Anterior cingulate cortex (tissue), 58 donors: Measurements from ENCODE around the gene SNCG.
A peak's percentile ranks its signal among the peaks of the same experiment; 100 is the strongest.
"Not testable (repeated sequence)": the region's sequence is repeated elsewhere in the genome, so short reads cannot be mapped to it uniquely, and the experiment has no call there.

Source experiments
- DNase-seq, 58 donors: peaks; one replicate each; lab custom pipeline; 2025; lab: John Stamatoyannopoulos, UW

Gene SNCG

GRCh38 chr10:86958116-86958900, at the start of gene SNCG:
Gene SNCG, plus strand, starts transcription at chr10:86958599. Its CDS starts 99 bp downstream, at chr10:86958698.
- peak in 22 of 58 donors; percentile 12 to 55 (median 36) for DNase-seq

- no peak for DNase-seq
These were observed 43.7 kb upstream of the SNCG start for GRCh38 chr10:86914734-86915133.

DNA sequence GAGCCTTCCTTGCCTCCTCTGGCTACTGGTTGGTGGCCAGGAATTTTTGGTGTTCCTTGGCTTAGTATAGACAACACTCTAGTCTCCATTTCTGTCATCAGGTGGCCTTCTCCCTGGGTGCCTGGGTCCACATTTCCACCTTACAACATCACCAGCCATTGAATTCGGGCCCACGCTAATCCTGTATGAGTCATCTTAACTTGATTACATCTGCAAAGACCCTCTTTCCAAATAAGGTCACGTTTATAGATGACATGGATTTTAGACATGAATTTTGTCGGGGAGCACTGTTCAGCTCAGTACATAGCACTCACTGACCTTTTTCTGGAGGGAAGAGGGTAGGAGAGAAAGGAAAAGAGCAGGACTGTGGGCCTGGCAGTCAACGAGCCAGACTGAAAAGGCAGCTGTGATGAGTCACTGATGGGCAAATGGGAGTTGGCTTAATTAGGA, 40.4 kb upstream of the SNCG start:
- DNase-seq: no peak

DNA sequence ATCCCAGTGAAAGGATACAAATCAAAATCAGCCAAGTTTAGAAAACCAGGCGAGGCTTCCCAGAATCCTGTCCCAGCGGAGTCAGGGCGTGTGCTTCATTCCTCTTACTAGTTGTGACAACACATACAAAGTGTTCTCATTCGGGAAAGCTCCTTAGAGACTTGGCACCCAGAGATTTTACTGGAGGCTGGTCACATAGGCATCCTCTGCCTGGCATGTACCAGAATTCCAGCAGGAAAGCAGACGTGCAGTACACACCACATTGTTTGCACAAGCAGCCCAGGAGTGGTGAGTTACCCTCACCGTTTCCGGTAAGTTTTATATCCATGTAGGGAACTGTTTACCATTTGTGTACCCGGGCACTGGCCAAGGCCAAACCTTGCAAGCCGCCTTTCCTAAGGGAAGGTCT, 35.8 kb upstream of the SNCG start:
- no peak for DNase-seq

GRCh38 chr10:86929468-86930380, 28.7 kb upstream of the SNCG start:
- peak in 4 of 58 donors; percentile 9 to 42 (median 24) for DNase-seq

DNA sequence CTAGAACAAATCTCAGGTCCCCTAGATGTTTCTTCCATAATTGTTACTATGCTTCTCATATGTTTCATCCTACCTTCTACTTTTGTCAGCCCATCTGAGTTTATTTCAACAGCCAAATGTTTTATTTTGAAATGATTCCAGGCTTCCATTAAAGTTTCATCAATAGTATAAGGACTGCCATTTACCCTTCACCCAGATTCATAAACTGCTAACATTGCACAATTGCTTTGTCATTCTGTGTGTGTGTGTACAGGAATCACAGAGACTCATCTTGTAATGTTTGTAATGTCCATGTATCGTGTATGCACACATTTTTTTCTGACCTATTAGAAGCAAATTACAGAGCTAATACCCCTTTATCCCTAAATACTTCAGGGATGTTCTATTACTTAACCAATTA, 26.5 kb upstream of the SNCG start:
- DNase-seq: no peak

DNA sequence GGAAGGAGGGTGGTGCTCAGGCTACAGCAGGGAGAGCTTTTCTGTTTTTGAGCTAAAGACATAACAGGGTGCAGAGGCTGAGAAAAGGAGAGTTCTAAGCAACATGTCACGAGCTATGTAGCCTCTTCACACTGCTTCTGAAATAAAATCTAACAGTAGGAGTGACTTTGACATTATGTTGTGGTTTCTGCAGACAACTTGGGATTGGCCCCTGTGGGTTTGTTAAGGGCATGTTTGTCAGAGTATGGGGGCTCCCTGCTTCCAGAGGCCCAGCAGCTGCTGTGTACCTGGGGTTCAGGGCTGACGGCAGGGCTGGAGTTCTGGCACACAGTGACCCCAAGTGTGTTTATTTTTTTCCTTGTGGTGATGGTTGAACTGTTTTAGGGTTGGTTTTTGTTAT, 25.7 kb upstream of the SNCG start:
- DNase-seq: no peak

- DNase-seq: not testable (repeated sequence)
These were observed 24.2 kb upstream of the SNCG start for GRCh38 chr10:86934162-86934711.

- DNase-seq: no peak
These were observed 21.5 kb upstream of the SNCG start for GRCh38 chr10:86936661-86937501.

DNA sequence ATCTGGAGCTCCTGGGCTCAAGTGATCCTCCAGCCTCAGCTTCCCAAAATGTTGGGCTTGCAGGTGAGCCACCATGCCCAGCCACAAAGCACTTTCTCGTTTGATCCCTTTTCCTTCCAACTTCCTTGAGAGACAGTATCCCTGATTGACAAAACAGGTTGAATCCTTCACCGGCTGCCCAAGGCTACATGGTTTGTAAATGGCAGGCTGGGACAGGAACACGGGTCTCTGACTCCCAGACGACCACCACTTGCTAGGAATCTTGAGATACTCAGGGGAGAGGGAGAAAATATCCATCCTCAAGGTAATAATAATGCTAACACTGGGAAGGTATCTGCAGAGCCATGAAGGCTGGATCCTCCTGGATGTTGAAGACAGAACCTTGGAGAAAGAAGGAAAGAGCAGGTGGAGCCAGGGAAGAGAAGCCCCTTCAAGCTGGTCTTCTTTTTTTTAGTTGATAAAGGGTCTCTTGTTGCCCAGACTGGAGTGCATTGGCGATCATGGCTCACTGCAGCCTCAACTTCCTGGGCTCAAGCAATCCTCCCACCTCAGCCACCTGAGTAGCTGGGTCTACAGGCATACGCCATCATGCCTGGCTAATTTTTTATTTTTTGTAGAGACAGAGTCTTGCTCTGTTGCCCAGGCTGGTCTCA, 20.8 kb upstream of the SNCG start:
- no peak for DNase-seq

GRCh38 chr10:86938260-86938659, 20.1 kb upstream of the SNCG start:
- no peak for DNase-seq

GRCh38 chr10:86940076-86940475, 18.3 kb upstream of the SNCG start:
- DNase-seq: not testable (repeated sequence)

DNA sequence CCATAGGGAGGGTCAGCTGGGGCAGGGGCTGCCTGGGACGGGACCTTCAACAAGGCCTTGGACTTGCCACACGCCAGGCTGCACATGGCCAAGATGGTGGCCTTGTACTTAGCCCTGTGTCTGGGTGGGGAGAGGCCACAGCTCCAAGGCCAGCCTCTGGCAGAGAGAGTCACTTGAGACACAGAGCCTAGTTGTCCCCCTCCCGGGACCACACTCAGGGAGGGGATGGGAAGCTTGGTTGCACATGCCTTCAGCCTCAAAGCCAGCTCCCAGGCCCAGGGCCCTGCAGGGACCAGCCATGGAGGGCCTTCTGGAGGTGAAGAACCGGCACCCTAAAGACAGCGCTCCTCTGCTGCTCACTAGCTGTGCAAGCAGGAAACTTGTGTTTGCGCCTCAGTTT, 17.7 kb upstream of the SNCG start:
- no peak for DNase-seq

DNA sequence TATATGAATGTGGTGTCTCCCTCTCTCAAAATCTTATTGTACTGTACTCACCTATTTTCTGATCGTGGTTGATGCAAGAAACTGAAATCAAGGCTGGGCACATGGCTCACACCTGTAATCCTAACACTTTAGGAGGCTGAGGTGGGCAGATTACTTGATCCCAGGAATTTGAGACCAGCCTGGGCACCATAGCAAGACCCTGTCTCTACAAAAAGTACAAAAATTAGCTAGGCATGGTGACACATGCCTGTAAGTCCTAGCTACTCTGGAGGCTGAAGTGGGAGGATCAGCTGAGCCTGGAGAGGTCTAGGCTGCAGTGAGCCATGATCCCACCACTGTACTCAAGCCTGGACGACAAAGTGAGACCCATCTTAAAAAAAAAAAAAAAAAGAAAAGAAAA, 17.0 kb upstream of the SNCG start:
- no peak for DNase-seq

DNA sequence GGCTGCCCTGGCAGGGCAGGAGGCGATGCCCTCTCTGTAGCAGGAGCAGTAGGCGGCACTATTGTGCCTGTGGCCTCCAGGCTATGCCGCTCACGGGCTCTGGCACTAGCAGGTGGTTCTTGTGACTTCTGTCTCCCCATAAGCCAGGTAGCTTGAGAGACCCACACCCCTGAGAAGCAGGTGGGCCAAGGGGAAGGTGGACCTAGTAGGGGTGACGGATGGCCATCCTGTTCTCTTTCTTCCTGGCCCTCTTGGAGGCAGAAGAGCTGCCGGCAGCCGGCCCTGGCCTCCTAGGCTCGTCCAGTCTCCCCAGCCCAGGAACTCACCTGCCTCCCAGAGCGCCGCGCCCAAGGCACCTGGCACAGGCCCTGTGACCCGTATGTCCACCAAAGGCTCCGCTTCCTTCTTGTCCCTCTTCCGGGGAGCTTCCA, 16.4 kb upstream of the SNCG start:
- DNase-seq: no peak

DNA sequence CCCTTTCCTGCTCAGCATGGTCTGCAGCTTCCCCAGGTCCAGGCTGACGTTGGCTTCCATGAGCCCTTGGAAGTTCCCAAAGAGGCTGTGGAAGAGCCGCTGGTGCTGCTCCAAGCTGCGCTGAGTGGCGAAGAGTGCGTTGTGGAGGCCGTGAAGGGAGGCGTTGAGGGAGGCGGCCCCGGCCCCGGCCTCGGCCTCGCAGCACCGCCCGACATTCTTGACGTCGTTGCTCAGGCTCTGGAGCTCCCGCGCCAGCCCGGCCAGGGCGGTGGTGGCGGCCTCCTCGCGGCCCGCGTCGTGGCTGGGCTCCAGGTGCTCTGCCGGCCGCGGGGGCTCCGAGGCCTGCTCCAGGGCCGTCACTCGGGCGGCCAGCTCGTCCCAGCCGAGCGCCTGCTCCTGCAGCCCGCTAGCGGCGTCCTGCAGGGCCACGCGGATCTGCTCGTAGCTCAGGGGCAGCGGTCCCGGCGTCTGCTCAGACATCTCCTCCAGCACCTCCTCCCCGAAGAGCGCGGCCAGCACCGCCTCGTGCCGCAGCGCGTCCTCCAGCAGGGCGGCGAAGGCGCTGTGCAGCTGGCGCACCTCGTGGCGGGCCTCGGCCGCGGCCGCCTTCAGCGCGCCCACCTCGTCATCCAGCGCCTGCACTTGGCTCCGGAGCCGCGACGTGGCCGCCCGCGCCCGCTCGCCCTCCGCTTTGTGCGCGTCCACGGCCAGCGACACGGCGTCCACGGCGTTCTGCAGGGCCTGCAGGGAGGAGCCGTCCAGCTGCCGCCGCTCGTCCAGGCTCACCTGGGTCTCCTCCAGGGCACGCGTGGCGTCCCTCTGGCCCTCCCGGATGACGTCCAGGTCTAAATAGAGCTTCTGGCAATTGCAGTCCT, 15.7 kb upstream of the SNCG start:
- no peak for DNase-seq

GRCh38 chr10:86943316-86944030, 14.9 kb upstream of the SNCG start:
- no peak for DNase-seq

GRCh38 chr10:86944031-86944419, 14.4 kb upstream of the SNCG start:
- no peak for DNase-seq
